ENCODE measurements around the gene NELL1.

Gene NELL1

DNA sequence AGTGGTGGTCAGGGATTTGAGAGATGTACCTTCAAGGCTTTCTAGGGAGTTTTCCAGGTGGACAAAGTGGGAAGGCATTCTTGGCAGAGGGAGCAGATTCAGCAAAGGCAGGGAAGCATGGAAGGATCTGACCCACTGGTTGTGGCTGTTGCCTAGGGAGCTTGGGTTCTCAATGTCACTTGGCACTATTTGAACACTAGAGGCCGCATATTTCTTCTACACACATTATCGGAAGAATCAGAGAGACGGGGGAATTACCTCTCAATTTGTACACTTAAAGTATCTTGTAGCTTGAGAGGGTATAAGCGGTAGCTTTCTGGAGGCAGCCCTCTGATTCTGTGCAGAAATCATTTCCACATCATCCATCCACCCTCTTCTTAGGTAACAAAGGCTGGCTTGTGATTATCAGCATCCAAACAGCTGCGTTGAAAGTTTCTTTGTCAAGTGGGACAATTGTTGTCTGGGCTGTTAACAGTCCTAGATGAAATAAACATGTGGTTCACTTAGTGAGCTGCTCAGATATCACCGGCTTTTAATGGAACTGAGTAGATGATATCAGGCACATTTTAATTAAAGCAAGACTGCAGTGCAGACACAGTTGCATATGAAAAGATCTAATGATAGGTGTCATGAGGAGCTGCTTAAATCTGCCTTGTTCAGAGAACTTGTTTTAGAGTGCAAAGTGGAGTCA is 2.6 kb downstream of the NELL1 start:
- H3K4me3 ChIP-seq (replicated peaks in 1 of 2; ENCODE audit: low read depth in 2 of 2, low read length in 2 of 2) = no peak overlapping the region
- peak in 1 of 2 donors; percentile 7 for DNase-seq (ENCODE audit: low read depth in 2 of 2)
- TF ChIP-seq, protein P1, sequence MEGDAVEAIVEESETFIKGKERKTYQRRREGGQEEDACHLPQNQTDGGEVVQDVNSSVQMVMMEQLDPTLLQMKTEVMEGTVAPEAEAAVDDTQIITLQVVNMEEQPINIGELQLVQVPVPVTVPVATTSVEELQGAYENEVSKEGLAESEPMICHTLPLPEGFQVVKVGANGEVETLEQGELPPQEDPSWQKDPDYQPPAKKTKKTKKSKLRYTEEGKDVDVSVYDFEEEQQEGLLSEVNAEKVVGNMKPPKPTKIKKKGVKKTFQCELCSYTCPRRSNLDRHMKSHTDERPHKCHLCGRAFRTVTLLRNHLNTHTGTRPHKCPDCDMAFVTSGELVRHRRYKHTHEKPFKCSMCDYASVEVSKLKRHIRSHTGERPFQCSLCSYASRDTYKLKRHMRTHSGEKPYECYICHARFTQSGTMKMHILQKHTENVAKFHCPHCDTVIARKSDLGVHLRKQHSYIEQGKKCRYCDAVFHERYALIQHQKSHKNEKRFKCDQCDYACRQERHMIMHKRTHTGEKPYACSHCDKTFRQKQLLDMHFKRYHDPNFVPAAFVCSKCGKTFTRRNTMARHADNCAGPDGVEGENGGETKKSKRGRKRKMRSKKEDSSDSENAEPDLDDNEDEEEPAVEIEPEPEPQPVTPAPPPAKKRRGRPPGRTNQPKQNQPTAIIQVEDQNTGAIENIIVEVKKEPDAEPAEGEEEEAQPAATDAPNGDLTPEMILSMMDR (IDR thresholded peaks at IDR 0.05; ENCODE audit: low read depth, low read length) = peak; percentile 10

DNA sequence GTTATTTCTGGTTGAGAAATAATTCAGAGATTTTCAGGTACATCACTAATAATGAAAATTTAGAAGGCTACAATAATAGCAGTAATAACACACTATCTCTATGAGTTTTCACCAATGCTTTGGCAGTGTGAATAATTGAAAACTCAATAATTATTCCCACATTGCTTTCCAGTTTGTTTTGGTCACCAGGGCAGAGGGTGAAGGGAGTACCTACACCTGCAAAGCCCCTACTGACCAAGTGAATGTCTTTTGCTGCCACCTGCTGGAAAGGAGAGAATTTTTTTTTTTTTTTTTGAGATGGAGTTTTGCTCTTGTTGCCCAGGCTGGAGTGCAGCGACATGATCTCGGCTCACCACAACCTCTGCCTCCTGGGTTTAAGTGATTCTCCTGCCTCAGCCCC is 3.2 kb downstream of the NELL1 start:
- peak; percentile 5 to 10 for DNase-seq (ENCODE audit: low read depth in 2 of 2)
- H3K4me3 ChIP-seq (replicated peaks in 1 of 2; ENCODE audit: low read depth in 2 of 2, low read length in 2 of 2) = no peak overlapping the region
- TF ChIP-seq, protein P1 (IDR thresholded peaks at IDR 0.05; ENCODE audit: low read depth, low read length) = peak; percentile 34

DNA sequence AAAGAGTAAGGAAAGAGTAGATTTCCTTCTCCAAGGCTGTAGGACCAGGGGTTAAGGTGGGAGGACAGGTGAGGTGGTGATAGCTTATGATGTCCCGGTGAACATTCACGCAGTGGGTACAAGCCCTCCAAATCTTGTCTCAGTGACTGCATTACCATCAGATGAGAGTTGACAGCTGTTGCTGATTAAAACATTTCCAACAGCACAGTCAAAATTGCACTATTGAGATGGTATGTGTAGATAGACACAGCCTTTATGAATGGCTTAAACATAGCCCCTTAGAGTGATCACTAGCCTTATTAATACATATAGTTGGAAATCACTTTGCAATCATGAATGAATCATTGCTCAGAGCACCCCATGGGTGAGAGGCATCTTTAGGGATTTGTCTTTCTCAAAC is 7.3 kb downstream of the NELL1 start:
- no peak for DNase-seq (ENCODE audit: low read depth in 2 of 2)
- no peak overlapping the region for H3K4me3 ChIP-seq (replicated peaks in 1 of 2; ENCODE audit: low read depth in 2 of 2, low read length in 2 of 2)
- TF ChIP-seq, protein P1 (IDR thresholded peaks at IDR 0.05; ENCODE audit: low read depth, low read length) = no peak

DNA sequence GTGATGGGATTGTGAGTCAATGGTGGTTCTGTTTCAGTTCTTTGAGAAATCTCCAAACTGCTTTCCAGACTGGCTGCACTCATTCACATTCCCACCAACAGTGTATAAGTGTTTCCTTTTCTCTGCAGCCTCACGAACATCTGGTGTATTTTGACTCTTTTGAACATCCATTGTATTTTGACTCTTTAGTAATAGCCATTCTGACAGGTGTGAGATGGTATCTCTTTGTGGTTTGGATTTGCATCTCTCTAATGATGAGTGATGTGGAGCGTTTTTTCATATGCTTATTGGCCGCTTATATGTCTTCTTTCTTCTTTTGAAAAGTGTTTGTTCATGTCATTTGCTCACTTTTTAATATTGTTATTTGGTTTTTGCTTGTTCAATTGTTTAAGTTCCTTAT is 19.4 kb downstream of the NELL1 start:
- no peak for DNase-seq (ENCODE audit: low read depth in 2 of 2)
- no peak overlapping the region for H3K4me3 ChIP-seq (replicated peaks in 1 of 2; ENCODE audit: low read depth in 2 of 2, low read length in 2 of 2)
- TF ChIP-seq, protein P1 (IDR thresholded peaks at IDR 0.05; ENCODE audit: low read depth, low read length) = no peak

DNA sequence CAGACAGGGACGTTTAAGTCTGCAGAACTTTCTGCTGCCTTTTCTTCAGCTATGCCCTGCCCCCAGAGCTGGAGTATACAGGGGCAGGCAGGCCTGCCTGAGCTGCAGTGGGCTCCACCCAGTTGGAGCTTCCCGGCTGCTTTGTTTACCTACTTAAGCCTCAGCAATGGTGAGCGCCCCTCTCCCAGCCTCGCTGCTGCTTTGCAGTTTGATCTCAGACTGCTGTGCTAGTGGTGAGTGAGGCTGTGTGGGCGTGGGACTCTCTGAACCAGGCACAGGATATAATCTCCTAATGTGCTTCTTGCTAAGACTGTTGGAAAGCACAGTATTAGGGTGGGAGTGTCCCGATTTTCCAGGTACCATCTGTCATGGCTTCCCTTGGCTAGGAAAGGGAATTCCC is 38.5 kb downstream of the NELL1 start:
- DNase-seq (ENCODE audit: low read depth in 2 of 2) = no peak
- TF ChIP-seq, protein P1 (IDR thresholded peaks at IDR 0.05; ENCODE audit: low read depth, low read length) = no peak

DNA sequence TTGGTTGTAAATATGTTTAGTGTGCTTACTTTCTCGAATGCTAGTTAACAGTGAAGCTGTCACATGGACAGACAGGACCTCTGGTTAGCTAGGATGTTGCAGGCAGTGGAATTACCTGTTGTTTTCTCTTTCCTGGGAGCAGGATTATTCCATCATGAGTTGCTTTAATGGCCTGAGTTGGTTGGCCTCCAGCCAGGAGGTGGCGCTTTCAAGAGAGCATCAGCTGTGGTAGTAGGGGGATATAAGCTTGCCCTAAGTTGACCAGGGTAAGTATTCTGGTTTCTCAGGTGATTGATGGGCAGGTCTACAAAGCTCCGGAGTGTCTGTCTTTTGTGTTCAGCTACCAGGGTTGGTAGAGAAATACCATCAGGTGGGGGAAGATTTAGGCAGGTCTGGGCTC is 43.5 kb downstream of the NELL1 start:
- no peak overlapping the region for H3K4me3 ChIP-seq (replicated peaks in 1 of 2; ENCODE audit: low read depth in 2 of 2, low read length in 2 of 2)
- no peak for DNase-seq (ENCODE audit: low read depth in 2 of 2)
- TF ChIP-seq, protein P1 (IDR thresholded peaks at IDR 0.05; ENCODE audit: low read depth, low read length) = no peak

More for the DNA sequence above, 38.5 kb downstream of the NELL1 start:
- no peak overlapping the region for H3K4me3 ChIP-seq (replicated peaks in 1 of 2; ENCODE audit: low read depth in 2 of 2, low read length in 2 of 2)

DNA sequence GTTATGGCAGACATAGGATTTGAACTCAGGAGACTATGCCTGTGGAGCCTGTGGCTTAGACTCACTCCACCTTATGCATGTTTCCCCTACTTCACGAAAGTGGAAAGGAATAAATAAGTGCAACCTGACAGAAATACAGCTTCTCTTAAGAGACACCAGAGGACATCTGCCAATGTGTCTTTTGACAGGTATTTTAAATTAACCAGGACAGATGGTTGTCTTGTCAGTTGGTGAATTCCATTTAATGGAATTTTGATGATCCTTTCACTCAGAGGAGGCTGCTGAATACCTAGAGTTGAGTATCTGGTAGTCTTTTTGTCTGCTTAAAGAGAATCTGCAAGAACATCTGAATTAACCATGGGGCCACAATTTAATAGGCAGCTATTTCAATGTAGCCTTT is 46.1 kb downstream of the NELL1 start:
- no peak overlapping the region for H3K4me3 ChIP-seq (replicated peaks in 1 of 2; ENCODE audit: low read depth in 2 of 2, low read length in 2 of 2)
- TF ChIP-seq, protein P1 (IDR thresholded peaks at IDR 0.05; ENCODE audit: low read depth, low read length) = no peak
- DNase-seq (ENCODE audit: low read depth in 2 of 2) = no peak

Measured in cardiac fibroblast (primary cell).